Fibroblast of pulmonary artery (primary cell): ENCODE data around the gene PPM1D.

Experiments
- DNase-seq: peaks from one replicate; pipeline ENCODE4 v3.0.0-alpha.2; 2010; ENCODE audit warnings: low read depth
- H3K4me3 ChIP-seq: replicated peaks from 2 replicates; pipeline ENCODE4 v1.5.1; 2011; ENCODE audit warnings: low read depth, mild to moderate bottlenecking, control low read depth, low read length, moderate library complexity
- CTCF ChIP-seq: IDR thresholded peaks from 2 replicates; pipeline ENCODE4 v1.5.1; 2011; ENCODE audit warnings: mild to moderate bottlenecking, control low read depth, low read length, inconsistent platforms; ENCODE audit errors: missing control alignments

PPM1D gene

GRCh38 chr17:60695960-60696359 is 96.0 kb downstream of the PPM1D start:
- no peak for TF ChIP-seq CTCF
- DNase-seq: no peak
- no peak overlapping the region for H3K4me3 ChIP-seq

- no peak for DNase-seq
- TF ChIP-seq CTCF: no peak
- no peak overlapping the region for H3K4me3 ChIP-seq
These were observed 99.1 kb downstream of the PPM1D start for GRCh38 chr17:60699090-60699489.

GRCh38 chr17:60704170-60704569 is 104.2 kb downstream of the PPM1D start:
- TF ChIP-seq CTCF: no peak
- no peak for DNase-seq
- H3K4me3 ChIP-seq: no peak overlapping the region

- no peak for DNase-seq
- no peak for TF ChIP-seq CTCF
- H3K4me3 ChIP-seq: no peak overlapping the region
These were observed 112.7 kb downstream of the PPM1D start for GRCh38 chr17:60712675-60713074.

- DNase-seq: no peak
These were observed 113.6 kb downstream of the PPM1D start for GRCh38 chr17:60713608-60714007.

More at GRCh38 chr17:60713608-60714007, 113.6 kb downstream of the PPM1D start:
- no peak overlapping the region for H3K4me3 ChIP-seq
- TF ChIP-seq CTCF: no peak
